Measurements from ENCODE around the gene USP25. TPM values are rescaled to one million over a fixed set of nuclear protein-coding genes. Genes with fewer than 3 reads are reported as not detected.

Gene USP25
- total RNA-seq = 17.8 and 28.2 TPM in 2 replicates

GRCh38 chr21:15729674-15730483 lies at the start of gene USP25:
TSS of gene USP25 (plus strand) at chr21:15729982. CDS start at chr21:15730394, 412 bp downstream.

